IPS-18a (cell line): ENCODE results near the gene AKR1C1.
"Not testable (repeated sequence)": the region's sequence is repeated elsewhere in the genome, so short reads cannot be mapped to it uniquely, and the experiment has no call there.

Experiments used
- H3K27ac ChIP-seq: one replicate; pipeline ENCODE4 v1.5.1; 2013; ENCODE audit warnings: low read length
- H3K27me3 ChIP-seq: one replicate; pipeline ENCODE4 v1.6.1; 2013; ENCODE audit warnings: mild to moderate bottlenecking, low read length; ENCODE audit not compliant: control insufficient read depth, insufficient read depth
- H3K36me3 ChIP-seq: one replicate; pipeline ENCODE4 v1.6.1; 2013; ENCODE audit warnings: low read depth, low read length; ENCODE audit not compliant: control insufficient read depth
- H3K4me1 ChIP-seq: one replicate; pipeline ENCODE4 v1.6.1; 2013; ENCODE audit warnings: low read depth, low read length; ENCODE audit not compliant: control insufficient read depth
- H3K4me3 ChIP-seq: one replicate; pipeline ENCODE4 v1.5.1; 2013; ENCODE audit warnings: low read length
- H3K9ac ChIP-seq: one replicate; pipeline ENCODE4 v1.6.1; 2013; ENCODE audit warnings: mild to moderate bottlenecking, low read length, moderate library complexity
- H3K9me3 ChIP-seq: one replicate; pipeline ENCODE4 v1.6.1; 2013; ENCODE audit warnings: low read depth, low read length; ENCODE audit not compliant: control insufficient read depth

The AKR1C1 gene

DNA sequence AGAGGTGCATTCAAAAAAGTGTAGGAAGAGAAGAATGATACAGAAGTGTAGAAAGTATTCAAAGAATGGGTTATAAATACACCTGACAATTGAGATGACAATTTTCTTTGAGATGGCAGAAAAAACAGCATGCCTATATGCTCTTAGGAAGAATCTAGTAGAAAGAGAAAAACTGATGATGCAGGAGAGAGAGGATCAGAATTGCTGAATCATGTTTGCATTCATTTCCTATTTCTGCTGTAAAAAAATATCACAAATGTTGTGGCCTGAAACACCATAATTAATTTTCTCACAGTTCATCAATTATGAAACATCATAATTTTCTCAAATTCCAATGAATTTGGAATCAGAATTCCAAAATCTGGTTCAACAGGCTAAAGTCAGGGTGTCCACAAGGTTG is 9.8 kb upstream of the AKR1C1 start:
- no peak overlapping the region for H3K4me3 ChIP-seq
- H3K4me1 ChIP-seq: no peaks in the 10 kb centered on the region
- no peaks in the 10 kb centered on the region for H3K36me3 ChIP-seq
- no peaks in the 10 kb centered on the region for H3K27me3 ChIP-seq
- no peaks in the 10 kb centered on the region for H3K9me3 ChIP-seq
- no peak overlapping the region for H3K9ac ChIP-seq
- no peak overlapping the region for H3K27ac ChIP-seq

DNA sequence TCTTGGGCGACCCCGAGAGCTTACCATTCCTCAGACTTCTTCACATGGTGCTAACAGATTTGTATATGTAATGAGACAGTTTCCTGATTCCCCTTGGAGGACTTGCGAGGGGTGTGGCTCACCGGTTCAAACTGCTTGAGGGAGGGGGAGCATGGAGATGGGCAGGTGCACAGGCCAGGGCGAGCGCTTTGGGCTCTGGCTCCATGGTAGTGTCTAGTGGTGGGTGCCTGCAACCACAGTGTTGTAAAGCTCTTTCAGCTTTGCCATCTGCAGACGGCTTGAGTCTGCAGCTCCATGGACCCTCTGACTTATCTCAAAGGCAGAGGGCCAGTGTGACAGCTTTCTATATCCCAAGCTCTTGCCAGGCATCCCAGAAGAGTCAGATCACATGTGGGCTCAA is 7.1 kb upstream of the AKR1C1 start:
- H3K4me1 ChIP-seq, H3K4me3 ChIP-seq, H3K27ac ChIP-seq: not testable (repeated sequence)

DNA sequence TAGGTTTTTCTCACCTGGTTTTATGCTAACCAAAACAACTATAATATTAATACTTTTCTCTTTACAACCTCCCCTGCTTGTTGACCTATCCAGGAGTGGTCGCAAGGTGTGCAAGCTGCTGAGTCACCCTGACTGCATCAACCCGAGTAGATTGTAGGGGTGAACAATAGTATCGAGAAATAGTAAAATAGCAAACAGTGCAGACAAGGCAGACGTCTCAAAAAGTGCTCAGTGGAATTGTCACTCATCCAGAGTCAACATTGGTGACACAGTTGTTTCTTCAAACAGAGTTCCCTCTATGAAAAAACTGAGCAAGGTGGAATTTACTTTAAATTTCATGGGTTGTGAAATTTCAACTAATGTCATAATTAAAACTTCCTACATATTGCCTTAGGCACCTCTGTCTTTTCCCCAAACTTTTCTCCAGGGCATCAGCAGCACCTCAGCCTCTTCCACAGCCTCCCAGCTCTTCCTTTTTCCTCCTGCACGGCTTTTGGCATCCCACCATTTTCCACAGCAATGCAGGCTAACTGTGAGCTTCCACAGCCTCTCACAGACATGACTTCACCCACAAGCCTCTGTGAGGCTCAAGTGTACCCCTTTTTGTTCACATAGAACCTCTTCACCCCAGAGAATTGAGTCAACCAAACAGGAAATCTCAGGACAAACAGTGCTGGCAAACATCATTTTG is 6.1 kb upstream of the AKR1C1 start:
- not testable (repeated sequence) for H3K4me3 ChIP-seq

More for the DNA sequence above, 7.1 kb upstream of the AKR1C1 start:
- not testable (repeated sequence) for H3K9me3 ChIP-seq, H3K27me3 ChIP-seq, H3K36me3 ChIP-seq, H3K9ac ChIP-seq

DNA sequence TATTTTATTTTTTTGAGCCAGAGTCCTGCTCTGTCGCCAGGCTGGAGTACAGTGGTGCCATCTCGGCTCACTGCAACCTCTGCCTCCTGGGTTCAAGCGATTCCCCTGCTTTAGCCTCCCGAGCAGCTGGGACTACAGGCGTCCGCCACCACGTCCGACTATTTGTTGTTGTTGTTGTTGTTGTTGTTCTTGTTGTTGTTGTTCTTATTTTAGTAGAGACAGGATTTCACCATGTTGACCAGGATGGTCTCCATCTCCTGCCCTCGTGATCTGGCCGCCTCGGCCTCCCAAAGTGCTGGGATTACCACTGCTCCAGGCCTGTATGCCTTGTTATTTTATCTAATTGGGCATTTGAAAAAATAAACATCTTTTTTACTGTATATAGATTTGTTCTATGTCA is 1.7 kb upstream of the AKR1C1 start:
- not testable (repeated sequence) for H3K4me3 ChIP-seq, H3K4me1 ChIP-seq, H3K27me3 ChIP-seq

More for the DNA sequence above, 6.1 kb upstream of the AKR1C1 start:
- H3K9ac ChIP-seq, H3K27me3 ChIP-seq, H3K27ac ChIP-seq, H3K36me3 ChIP-seq, H3K9me3 ChIP-seq, H3K4me1 ChIP-seq: not testable (repeated sequence)

DNA sequence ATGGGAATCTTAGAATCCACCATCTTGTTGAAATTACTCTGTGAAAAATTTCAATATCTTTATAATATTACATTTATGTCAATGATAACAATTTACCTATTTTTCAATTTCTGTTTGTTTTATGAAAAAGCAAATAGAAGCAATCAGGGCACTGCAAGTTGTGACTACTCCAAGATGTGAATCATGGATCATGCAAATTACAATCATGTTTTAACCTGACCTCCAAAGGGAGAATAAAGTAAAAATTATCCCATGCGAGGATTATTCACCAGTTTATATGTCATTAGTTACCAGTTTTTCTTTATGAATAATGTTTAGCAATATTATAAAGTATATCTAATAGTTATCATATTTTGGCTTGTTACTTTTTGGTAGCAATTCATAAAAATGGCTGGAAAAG is 907 bp upstream of the AKR1C1 start:
- H3K9ac ChIP-seq: not testable (repeated sequence)

More for the DNA sequence above, 1.7 kb upstream of the AKR1C1 start:
- not testable (repeated sequence) for H3K36me3 ChIP-seq, H3K27ac ChIP-seq, H3K9me3 ChIP-seq, H3K9ac ChIP-seq

DNA sequence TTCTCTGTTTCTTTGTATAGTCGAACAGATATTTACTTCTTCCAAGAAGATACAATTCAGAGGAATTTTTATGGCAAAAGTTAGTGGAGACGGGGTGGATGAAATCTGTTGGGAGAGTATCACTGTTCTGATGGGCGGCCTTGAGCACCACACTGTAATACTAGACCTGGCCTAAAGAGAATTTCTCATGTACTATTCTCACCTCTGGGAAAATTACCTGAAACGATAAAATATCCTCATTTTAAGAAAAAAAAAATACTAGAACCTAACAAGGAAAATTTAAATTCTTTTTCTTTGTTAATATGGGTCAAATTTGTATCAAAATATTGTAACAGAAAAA is 570 bp downstream of the AKR1C1 start:
- not testable (repeated sequence) for H3K4me1 ChIP-seq, H3K27me3 ChIP-seq, H3K4me3 ChIP-seq, H3K9me3 ChIP-seq, H3K9ac ChIP-seq, H3K27ac ChIP-seq, H3K36me3 ChIP-seq

More for the DNA sequence above, 907 bp upstream of the AKR1C1 start:
- not testable (repeated sequence) for H3K4me1 ChIP-seq, H3K9me3 ChIP-seq, H3K27ac ChIP-seq, H3K4me3 ChIP-seq, H3K36me3 ChIP-seq, H3K27me3 ChIP-seq

DNA sequence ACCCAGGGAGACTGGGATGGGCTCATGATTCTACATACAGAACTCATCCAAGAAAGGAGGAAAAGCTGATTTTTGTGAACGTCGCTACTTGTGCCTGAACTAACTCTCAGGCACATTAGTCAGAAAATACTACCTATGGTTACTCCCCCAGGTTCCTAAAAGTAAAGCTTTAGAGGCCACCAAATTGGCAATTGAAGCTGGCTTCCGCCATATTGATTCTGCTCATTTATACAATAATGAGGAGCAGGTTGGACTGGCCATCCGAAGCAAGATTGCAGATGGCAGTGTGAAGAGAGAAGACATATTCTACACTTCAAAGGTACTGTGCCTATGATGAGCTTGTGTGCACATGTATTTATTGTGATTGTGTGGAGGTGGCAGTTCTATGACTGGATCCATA is 2.5 kb downstream of the AKR1C1 start:
- not testable (repeated sequence) for H3K27ac ChIP-seq, H3K4me3 ChIP-seq

DNA sequence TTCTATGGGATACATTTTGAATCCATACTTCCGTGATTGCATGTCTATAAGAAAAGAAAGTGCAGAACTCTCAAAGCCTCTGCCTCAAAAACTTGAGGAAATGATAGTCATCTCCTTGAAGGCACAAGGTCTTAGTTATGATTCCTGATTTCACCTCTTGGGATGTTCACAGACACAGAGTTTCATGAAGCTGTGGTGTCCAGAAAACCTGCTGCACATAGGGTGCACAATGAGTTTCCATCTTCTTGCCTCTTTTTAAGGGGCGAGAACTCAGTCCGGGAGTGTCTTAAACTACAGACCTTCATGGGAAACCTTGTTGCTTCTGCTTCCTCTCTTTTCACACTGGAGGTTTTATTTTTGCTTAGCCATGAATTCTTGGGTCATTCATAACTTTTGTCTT is 4.0 kb downstream of the AKR1C1 start:
- not testable (repeated sequence) for H3K9ac ChIP-seq, H3K4me1 ChIP-seq, H3K27ac ChIP-seq, H3K9me3 ChIP-seq, H3K36me3 ChIP-seq, H3K4me3 ChIP-seq, H3K27me3 ChIP-seq

More for the DNA sequence above, 2.5 kb downstream of the AKR1C1 start:
- H3K36me3 ChIP-seq, H3K9ac ChIP-seq, H3K4me1 ChIP-seq, H3K27me3 ChIP-seq, H3K9me3 ChIP-seq: not testable (repeated sequence)

DNA sequence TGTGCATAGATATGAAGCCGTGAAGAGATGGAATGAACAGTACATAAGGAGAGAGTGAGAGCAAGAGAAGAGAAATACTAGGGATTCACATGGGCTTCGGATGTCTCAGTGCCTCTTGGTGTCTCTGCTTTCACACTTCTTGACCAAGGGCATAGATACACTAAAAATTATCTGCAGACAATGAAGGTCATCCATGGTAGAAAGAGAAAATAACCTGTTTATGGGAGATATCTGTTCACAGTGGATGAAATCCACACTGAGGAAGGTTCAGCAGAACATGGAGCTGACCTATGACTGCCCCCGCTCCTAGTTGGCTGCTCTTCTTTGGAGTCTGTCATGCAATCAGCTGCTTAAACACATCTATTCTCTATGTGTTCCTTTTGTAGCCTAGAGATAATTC is 6.1 kb downstream of the AKR1C1 start:
- not testable (repeated sequence) for H3K36me3 ChIP-seq

DNA sequence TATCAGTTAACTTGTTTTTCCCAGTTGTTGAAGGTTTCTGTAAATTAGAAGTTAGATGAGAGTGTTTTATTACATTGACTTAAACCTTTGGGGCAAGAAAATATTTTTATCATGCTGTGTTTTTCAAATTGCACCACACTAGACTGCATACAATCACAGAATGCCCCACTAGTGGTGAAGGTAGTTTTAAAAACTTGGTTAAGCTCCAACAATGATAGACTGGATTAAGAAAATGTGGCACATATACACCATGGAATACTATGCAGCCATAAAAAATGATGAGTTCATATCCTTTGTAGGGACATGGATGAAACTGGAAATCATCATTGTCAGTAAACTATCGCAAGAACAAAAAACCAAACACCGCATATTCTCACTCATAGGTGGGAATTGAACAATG is 7.1 kb downstream of the AKR1C1 start:
- H3K27ac ChIP-seq, H3K36me3 ChIP-seq, H3K27me3 ChIP-seq, H3K9me3 ChIP-seq, H3K4me3 ChIP-seq, H3K9ac ChIP-seq, H3K4me1 ChIP-seq: not testable (repeated sequence)

More for the DNA sequence above, 6.1 kb downstream of the AKR1C1 start:
- not testable (repeated sequence) for H3K9ac ChIP-seq, H3K27me3 ChIP-seq, H3K27ac ChIP-seq, H3K4me1 ChIP-seq, H3K9me3 ChIP-seq, H3K4me3 ChIP-seq

DNA sequence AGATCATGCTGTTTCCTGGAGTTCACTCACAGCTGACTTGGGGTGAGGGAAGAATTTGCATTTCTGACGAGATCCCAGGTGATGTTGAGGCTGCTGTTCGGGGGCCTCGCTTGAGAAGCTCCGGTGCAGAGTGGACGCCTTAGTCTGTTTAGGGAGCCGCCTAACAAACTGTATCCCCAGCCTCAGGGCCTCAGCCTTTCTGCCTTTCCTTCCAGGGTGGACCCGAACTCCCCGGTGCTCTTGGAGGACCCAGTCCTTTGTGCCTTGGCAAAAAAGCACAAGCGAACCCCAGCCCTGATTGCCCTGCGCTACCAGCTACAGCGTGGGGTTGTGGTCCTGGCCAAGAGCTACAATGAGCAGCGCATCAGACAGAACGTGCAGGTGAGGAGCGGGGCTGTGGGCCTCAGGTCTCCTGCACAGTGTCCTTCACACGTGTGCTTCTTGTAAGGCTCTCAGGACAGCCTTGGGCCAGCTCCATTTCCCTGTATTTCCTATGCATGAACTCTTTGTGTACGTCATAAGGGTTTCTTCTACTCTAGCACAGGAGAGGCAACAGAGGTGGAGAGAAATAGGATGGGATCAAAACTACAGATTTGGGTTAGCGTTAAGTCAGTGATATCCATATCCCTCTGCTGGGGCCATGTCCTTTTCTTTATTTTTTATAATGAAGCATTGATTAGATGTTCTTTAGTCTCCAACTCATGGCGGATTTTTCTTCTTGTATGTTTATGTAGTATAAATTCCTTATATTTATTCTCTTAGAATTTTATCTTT is 9.3 kb downstream of the AKR1C1 start:
- H3K27ac ChIP-seq, H3K36me3 ChIP-seq, H3K9me3 ChIP-seq, H3K4me3 ChIP-seq, H3K9ac ChIP-seq, H3K4me1 ChIP-seq, H3K27me3 ChIP-seq: not testable (repeated sequence)

DNA sequence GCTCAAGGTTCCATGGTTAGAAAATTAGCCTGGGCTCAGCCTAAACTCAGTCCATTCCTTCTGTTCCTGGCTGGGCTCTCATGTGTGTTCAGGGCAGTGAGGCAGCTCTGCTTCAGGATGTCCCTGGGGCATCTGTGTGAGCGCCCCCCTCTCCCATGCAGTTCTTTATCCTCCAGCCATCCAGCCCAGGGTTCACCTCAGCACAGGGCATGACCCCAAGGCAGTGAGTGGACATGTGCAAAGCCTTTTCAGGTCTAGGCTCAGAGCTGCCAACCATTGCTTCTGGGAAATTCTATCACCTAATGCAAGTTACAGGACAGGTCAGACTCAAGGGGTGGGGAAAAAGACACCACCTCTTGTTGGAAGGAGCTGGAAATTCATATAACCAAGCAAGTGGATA is 10.1 kb downstream of the AKR1C1 start:
- H3K9ac ChIP-seq, H3K4me1 ChIP-seq, H3K27ac ChIP-seq, H3K36me3 ChIP-seq, H3K9me3 ChIP-seq, H3K27me3 ChIP-seq, H3K4me3 ChIP-seq: not testable (repeated sequence)
